AG08395 (cell line): Measurements from ENCODE around the gene KIF6.
"Not testable (repeated sequence)": the region's sequence is repeated elsewhere in the genome, so short reads cannot be mapped to it uniquely, and the experiment has no call there.

Experiments used
- DNase-seq: peaks from one replicate; pipeline ENCODE4 v3.0.0; 2012; ENCODE audit warnings: mixed read lengths, low spot score

Gene KIF6

GRCh38 chr6:39289490-39289889 is 435.7 kb downstream of the KIF6 start:
- no peak for DNase-seq

- no peak for DNase-seq
Observed at GRCh38 chr6:39287601-39288000, 437.6 kb downstream of the KIF6 start.

GRCh38 chr6:39286596-39286995 is 438.6 kb downstream of the KIF6 start:
- not testable (repeated sequence) for DNase-seq

- no peak for DNase-seq
Observed at GRCh38 chr6:39282774-39283173, 442.4 kb downstream of the KIF6 start.

GRCh38 chr6:39281312-39281980 is 443.8 kb downstream of the KIF6 start:
- no peak for DNase-seq

GRCh38 chr6:39280247-39280731 is 444.9 kb downstream of the KIF6 start:
- peak; percentile 26 for DNase-seq
